ENCODE data around the gene ZNF880.
A peak's percentile ranks its signal among the peaks of the same experiment; 100 is the strongest.
"Not testable (repeated sequence)": the region's sequence is repeated elsewhere in the genome, so short reads cannot be mapped to it uniquely, and the experiment has no call there.

The ZNF880 gene

GRCh38 chr19:52369559-52370340 lies at the start of gene ZNF880:
Gene ZNF880, plus strand, starts transcription at chr19:52369923. Its CDS starts 43 bp downstream, at chr19:52369966.
- H3K9me3 ChIP-seq (ENCODE audit: control insufficient read depth, low read length) = peaks cover 50% of the 10 kb centered on the region
- H3K36me3 ChIP-seq (ENCODE audit: control insufficient read depth, insufficient read depth, low read length, severe bottlenecking) = peaks cover 42% of the 10 kb centered on the region
- no peaks in the 10 kb centered on the region for H3K27me3 ChIP-seq (replicated peaks; ENCODE audit: control insufficient read depth, insufficient read depth, low read length)
- H3K4me3 ChIP-seq (ENCODE audit: low read length) = peak within 1 kb of the TSS; percentile 92
- DNase-seq (ENCODE audit: low read depth) = peak; percentile 97
- H3K9ac ChIP-seq (ENCODE audit: low read length) = peak within 1 kb of the TSS; percentile 94
- peaks cover 9% of the 10 kb centered on the region for H3K4me1 ChIP-seq (ENCODE audit: control insufficient read depth, insufficient read depth, low read length)

- Histone ChIP-seq H3K4me3 (ENCODE audit: low read length) (peak overlapping the region; percentile 76), H3K4me1 (ENCODE audit: control insufficient read depth, insufficient read depth, low read length) (no peaks in the 10 kb centered on the region), H3K27me3 (replicated peaks; ENCODE audit: control insufficient read depth, insufficient read depth, low read length) (no peaks in the 10 kb centered on the region), H3K36me3 (ENCODE audit: control insufficient read depth, insufficient read depth, low read length, severe bottlenecking) (peaks cover 71% of the 10 kb centered on the region), H3K9me3 (ENCODE audit: control insufficient read depth, low read length) (peaks cover 100% of the 10 kb centered on the region), H3K9ac (ENCODE audit: low read length) (no peak overlapping the region)
- no peak for DNase-seq (ENCODE audit: low read depth)
These were observed 47.3 kb upstream of the ZNF880 start for GRCh38 chr19:52322429-52322828.

- DNase-seq (ENCODE audit: low read depth) = no peak
- H3K9ac ChIP-seq (ENCODE audit: low read length) = no peak overlapping the region
- peak overlapping the region; percentile 54 for H3K4me3 ChIP-seq (ENCODE audit: low read length)
- H3K4me1 ChIP-seq (ENCODE audit: control insufficient read depth, insufficient read depth, low read length) = no peaks in the 10 kb centered on the region
- no peaks in the 10 kb centered on the region for H3K27me3 ChIP-seq (replicated peaks; ENCODE audit: control insufficient read depth, insufficient read depth, low read length)
- H3K9me3 ChIP-seq (ENCODE audit: control insufficient read depth, low read length) = peaks cover 63% of the 10 kb centered on the region
- H3K36me3 ChIP-seq (ENCODE audit: control insufficient read depth, insufficient read depth, low read length, severe bottlenecking) = no peaks in the 10 kb centered on the region
These were observed 38.0 kb upstream of the ZNF880 start for GRCh38 chr19:52331757-52332156.

GRCh38 chr19:52335768-52336116 lies 34.0 kb upstream of the ZNF880 start:
- peak overlapping the region; percentile 98 for H3K4me3 ChIP-seq (ENCODE audit: low read length)
- H3K36me3 ChIP-seq (ENCODE audit: control insufficient read depth, insufficient read depth, low read length, severe bottlenecking) = no peaks in the 10 kb centered on the region
- DNase-seq (ENCODE audit: low read depth) = no peak
- peaks cover 36% of the 10 kb centered on the region for H3K9me3 ChIP-seq (ENCODE audit: control insufficient read depth, low read length)
- H3K27me3 ChIP-seq (replicated peaks; ENCODE audit: control insufficient read depth, insufficient read depth, low read length) = no peaks in the 10 kb centered on the region
- H3K4me1 ChIP-seq (ENCODE audit: control insufficient read depth, insufficient read depth, low read length) = peaks cover 5% of the 10 kb centered on the region
- peak overlapping the region; percentile 96 for H3K9ac ChIP-seq (ENCODE audit: low read length)

GRCh38 chr19:52336117-52336790 lies 33.5 kb upstream of the ZNF880 start, which contains the start of gene ZNF610:
Gene ZNF610, plus strand, starts transcription at chr19:52336243. Its CDS starts 12,930 bp downstream, at chr19:52349173.
- Histone ChIP-seq H3K4me1 (ENCODE audit: control insufficient read depth, insufficient read depth, low read length) (peaks cover 5% of the 10 kb centered on the region), H3K36me3 (ENCODE audit: control insufficient read depth, insufficient read depth, low read length, severe bottlenecking) (no peaks in the 10 kb centered on the region), H3K4me3 (ENCODE audit: low read length) (peak within 1 kb of the TSS; percentile 98), H3K27me3 (replicated peaks; ENCODE audit: control insufficient read depth, insufficient read depth, low read length) (no peaks in the 10 kb centered on the region), H3K9me3 (ENCODE audit: control insufficient read depth, low read length) (peaks cover 30% of the 10 kb centered on the region), H3K9ac (ENCODE audit: low read length) (peak within 1 kb of the TSS; percentile 96)
- peak; percentile 92 for DNase-seq (ENCODE audit: low read depth)

DNA sequence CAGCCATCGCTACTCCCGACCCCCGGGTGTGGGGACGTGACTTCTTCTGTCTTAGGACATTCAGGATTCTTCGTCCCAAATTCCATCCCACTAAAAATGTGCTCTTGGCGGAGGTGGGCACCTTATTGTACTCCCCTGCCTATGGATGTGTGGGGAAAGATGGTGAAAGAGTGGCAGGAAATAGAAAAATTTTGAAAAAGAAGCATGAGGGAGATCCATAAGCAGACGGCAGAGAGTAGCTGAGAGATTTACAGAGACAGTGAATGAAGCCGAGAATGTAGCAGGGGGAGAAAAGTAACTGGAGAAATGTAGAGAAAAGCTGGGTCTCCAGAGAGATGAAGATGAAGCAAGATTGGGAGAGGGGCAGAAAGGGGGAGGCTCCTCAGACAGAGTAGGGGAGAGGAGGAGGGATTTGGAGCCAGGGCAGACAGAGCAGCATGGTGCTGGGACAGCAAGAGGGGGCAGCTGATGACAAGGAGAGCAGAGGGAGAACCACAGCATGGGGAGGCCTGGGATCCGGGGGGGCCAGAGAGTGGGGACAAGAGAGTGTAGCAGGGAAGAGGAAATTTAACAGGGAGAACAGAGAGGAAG lies 32.8 kb upstream of the ZNF880 start:
- Histone ChIP-seq H3K27me3 (replicated peaks; ENCODE audit: control insufficient read depth, insufficient read depth, low read length) (no peaks in the 10 kb centered on the region), H3K9me3 (ENCODE audit: control insufficient read depth, low read length) (peaks cover 24% of the 10 kb centered on the region)
- DNase-seq (ENCODE audit: low read depth) = peak; percentile 48

GRCh38 chr19:52339022-52339421 lies 30.7 kb upstream of the ZNF880 start:
- H3K4me3 ChIP-seq (ENCODE audit: low read length); H3K27me3 ChIP-seq (replicated peaks; ENCODE audit: control insufficient read depth, insufficient read depth, low read length); H3K4me1 ChIP-seq (ENCODE audit: control insufficient read depth, insufficient read depth, low read length); DNase-seq (ENCODE audit: low read depth); H3K9ac ChIP-seq (ENCODE audit: low read length); H3K36me3 ChIP-seq (ENCODE audit: control insufficient read depth, insufficient read depth, low read length, severe bottlenecking); H3K9me3 ChIP-seq (ENCODE audit: control insufficient read depth, low read length): not testable (repeated sequence)

More for the DNA sequence above, 32.8 kb upstream of the ZNF880 start:
- peaks cover 5% of the 10 kb centered on the region for H3K4me1 ChIP-seq (ENCODE audit: control insufficient read depth, insufficient read depth, low read length)
- H3K9ac ChIP-seq (ENCODE audit: low read length) = peak overlapping the region; percentile 96
- no peaks in the 10 kb centered on the region for H3K36me3 ChIP-seq (ENCODE audit: control insufficient read depth, insufficient read depth, low read length, severe bottlenecking)
- H3K4me3 ChIP-seq (ENCODE audit: low read length) = peak overlapping the region; percentile 98

DNA sequence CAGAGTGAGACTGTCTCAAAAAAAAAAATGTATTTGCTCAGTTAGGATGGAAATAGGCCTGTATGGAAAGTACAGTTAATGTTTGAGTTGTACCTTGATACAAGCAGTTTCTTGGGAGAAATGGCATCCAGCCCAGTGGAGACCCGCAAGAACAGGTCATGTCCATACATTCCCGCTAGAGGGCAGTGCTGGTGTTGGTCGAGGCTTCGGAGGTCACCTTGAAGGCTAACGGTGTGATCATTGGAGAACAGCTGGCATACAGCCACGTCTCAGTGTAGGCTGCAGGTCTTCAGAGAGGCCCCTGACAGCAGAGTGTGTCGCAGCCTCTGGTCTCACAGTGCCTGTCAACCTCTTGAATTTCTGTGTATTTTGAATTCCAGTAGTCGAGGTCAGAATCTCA lies 26.2 kb upstream of the ZNF880 start:
- no peaks in the 10 kb centered on the region for H3K27me3 ChIP-seq (replicated peaks; ENCODE audit: control insufficient read depth, insufficient read depth, low read length)
- peaks cover 6% of the 10 kb centered on the region for H3K9me3 ChIP-seq (ENCODE audit: control insufficient read depth, low read length)
- no peak overlapping the region for H3K4me3 ChIP-seq (ENCODE audit: low read length)
- H3K9ac ChIP-seq (ENCODE audit: low read length) = no peak overlapping the region
- no peaks in the 10 kb centered on the region for H3K4me1 ChIP-seq (ENCODE audit: control insufficient read depth, insufficient read depth, low read length)
- H3K36me3 ChIP-seq (ENCODE audit: control insufficient read depth, insufficient read depth, low read length, severe bottlenecking) = peaks cover 12% of the 10 kb centered on the region
- peak; percentile 50 for DNase-seq (ENCODE audit: low read depth)

DNA sequence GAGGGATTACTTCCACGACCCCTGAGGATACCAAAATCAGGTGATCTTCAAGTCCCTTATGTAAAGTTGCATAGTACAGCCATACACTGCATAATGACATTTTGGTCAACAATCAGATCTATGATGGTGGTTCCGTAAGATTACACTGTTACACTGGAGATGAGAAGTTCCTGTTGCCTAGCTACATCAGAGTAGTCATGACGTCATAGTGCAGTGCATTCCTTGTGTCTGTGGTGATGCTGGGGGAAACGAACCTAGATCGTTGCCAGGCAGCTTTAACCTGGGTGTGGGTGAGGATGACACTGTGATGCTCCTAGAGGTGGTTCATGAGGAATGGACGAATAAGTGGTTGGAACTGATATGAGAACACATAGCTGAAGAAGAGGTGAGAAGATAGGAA lies 24.6 kb upstream of the ZNF880 start:
- Histone ChIP-seq H3K9me3 (ENCODE audit: control insufficient read depth, low read length) (peaks cover 6% of the 10 kb centered on the region), H3K4me1 (ENCODE audit: control insufficient read depth, insufficient read depth, low read length) (no peaks in the 10 kb centered on the region), H3K9ac (ENCODE audit: low read length) (no peak overlapping the region), H3K4me3 (ENCODE audit: low read length) (no peak overlapping the region), H3K27me3 (replicated peaks; ENCODE audit: control insufficient read depth, insufficient read depth, low read length) (no peaks in the 10 kb centered on the region), H3K36me3 (ENCODE audit: control insufficient read depth, insufficient read depth, low read length, severe bottlenecking) (peaks cover 23% of the 10 kb centered on the region)
- no peak for DNase-seq (ENCODE audit: low read depth)

- no peak for DNase-seq (ENCODE audit: low read depth)
- Histone ChIP-seq H3K4me1 (ENCODE audit: control insufficient read depth, insufficient read depth, low read length) (no peaks in the 10 kb centered on the region), H3K9ac (ENCODE audit: low read length) (no peak overlapping the region), H3K9me3 (ENCODE audit: control insufficient read depth, low read length) (peaks cover 20% of the 10 kb centered on the region), H3K36me3 (ENCODE audit: control insufficient read depth, insufficient read depth, low read length, severe bottlenecking) (peaks cover 46% of the 10 kb centered on the region), H3K27me3 (replicated peaks; ENCODE audit: control insufficient read depth, insufficient read depth, low read length) (no peaks in the 10 kb centered on the region), H3K4me3 (ENCODE audit: low read length) (no peak overlapping the region)
These were observed 18.2 kb upstream of the ZNF880 start for GRCh38 chr19:52351512-52351911.

- Histone ChIP-seq H3K4me3 (ENCODE audit: low read length) (peak overlapping the region; percentile 62), H3K4me1 (ENCODE audit: control insufficient read depth, insufficient read depth, low read length) (peaks cover 9% of the 10 kb centered on the region), H3K36me3 (ENCODE audit: control insufficient read depth, insufficient read depth, low read length, severe bottlenecking) (peaks cover 33% of the 10 kb centered on the region), H3K9ac (ENCODE audit: low read length) (no peak overlapping the region), H3K27me3 (replicated peaks; ENCODE audit: control insufficient read depth, insufficient read depth, low read length) (no peaks in the 10 kb centered on the region), H3K9me3 (ENCODE audit: control insufficient read depth, low read length) (peaks cover 72% of the 10 kb centered on the region)
- no peak for DNase-seq (ENCODE audit: low read depth)
These were observed 3.3 kb upstream of the ZNF880 start for GRCh38 chr19:52366414-52366824.

Measured in adipocyte (in vitro differentiated cells).